OCI-LY7 (cell line): ENCODE results near the gene GNAZ. TPM values are rescaled to one million over a fixed set of nuclear protein-coding genes. Genes with fewer than 3 reads are reported as not detected.

ENCODE experiments used
- BruUV-seq: library from RNA; stranded (reverse); fragments of 400-500 nt; replicated peaks from 2 replicates; lab custom pipeline; 2021; lab: Mats Ljungman, UMichigan
- CTCF ChIA-PET: fragments of 300-600 bp; sonication (Branson Sonifier 250); formaldehyde crosslinking; loops from one replicate; lab custom pipeline; 2022; ENCODE audit warnings: antibody characterized with exemption; ENCODE audit not compliant: unreplicated experiment; lab: Charles Lee
- POLR2A ChIA-PET: fragments of 300-600 bp; sonication (Branson Sonifier 250); formaldehyde crosslinking; loops from one replicate; lab custom pipeline; 2022; ENCODE audit warnings: antibody characterized with exemption; lab: Charles Lee
- DNase-seq: peaks from one replicate; pipeline ENCODE4 v3.0.0-alpha.2; 2015; ENCODE audit warnings: low spot score
- H2AFZ ChIP-seq: fragments of 200-600 bp; sonication (generic), shearing (Covaris generic); 2 replicates; pipeline ENCODE4 v1.6.1; 2014; ENCODE audit warnings: mild to moderate bottlenecking, antibody characterized with exemption, low read length, moderate library complexity
- H3K27ac ChIP-seq: fragments of 200-600 bp; sonication (generic); 2 replicates; pipeline ENCODE4 v1.5.1; 2014; ENCODE audit warnings: mixed run types, low read depth, mild to moderate bottlenecking, moderate library complexity, low read length, inconsistent platforms; ENCODE audit not compliant: poor library complexity, severe bottlenecking
- H3K36me3 ChIP-seq: fragments of 200-600 bp; sonication (generic); 2 replicates; pipeline ENCODE4 v1.6.1; 2014; ENCODE audit warnings: mild to moderate bottlenecking, antibody characterized with exemption, low read length, moderate library complexity, mixed read lengths; ENCODE audit not compliant: insufficient read depth
- H3K4me1 ChIP-seq: fragments of 200-600 bp; sonication (generic); 2 replicates; pipeline ENCODE4 v1.5.1; 2014; ENCODE audit warnings: mild to moderate bottlenecking, low read length; ENCODE audit not compliant: insufficient read depth, poor library complexity, severe bottlenecking
- H3K4me2 ChIP-seq: fragments of 200-600 bp; sonication (generic); 2 replicates; pipeline ENCODE4 v1.6.1; 2014; ENCODE audit warnings: mild to moderate bottlenecking, low read length
- H3K4me3 ChIP-seq: fragments of 200-600 bp; sonication (generic); 2 replicates; pipeline ENCODE4 v1.5.1; 2014; ENCODE audit warnings: mild to moderate bottlenecking, low read depth, low read length; ENCODE audit not compliant: poor library complexity, severe bottlenecking
- H3K79me2 ChIP-seq: fragments of 200-600 bp; sonication (generic); 2 replicates; pipeline ENCODE4 v1.6.1; 2016; ENCODE audit warnings: low read depth, mild to moderate bottlenecking, low read length, moderate library complexity, mixed read lengths; ENCODE audit not compliant: insufficient read depth
- H3K9me2 ChIP-seq: fragments of 200-600 bp; sonication (generic); 2 replicates; pipeline ENCODE4 v1.6.1; 2016; ENCODE audit warnings: mild to moderate bottlenecking, low read length, mixed read lengths; ENCODE audit not compliant: insufficient read depth
- H3K9me3 ChIP-seq: fragments of 200-600 bp; sonication (generic); 2 replicates; pipeline ENCODE4 v1.6.1; 2014; ENCODE audit warnings: mild to moderate bottlenecking, mixed run types, low read length, mixed read lengths
- H4K20me1 ChIP-seq: fragments of 200-600 bp; sonication (generic); 2 replicates; pipeline ENCODE4 v1.6.1; 2014; ENCODE audit warnings: mild to moderate bottlenecking, antibody characterized with exemption, low read length, moderate library complexity, mixed read lengths; ENCODE audit not compliant: insufficient read depth
- EZH2phosphoT487 ChIP-seq: fragments of 200-600 bp; sonication (generic); IDR thresholded peaks from 2 replicates; pipeline ENCODE4 v1.6.1; 2018; ENCODE audit warnings: low read depth, borderline replicate concordance, mild to moderate bottlenecking, mixed run types, antibody characterized with exemption, low read length, moderate library complexity, mixed read lengths
- intact Hi-C: fragments of 100-400 bp; cut with micrococcal nuclease; formaldehyde crosslinking; loops from one replicate; pipeline ENCODE4 v1.10.0; 2022; ENCODE audit not compliant: unreplicated experiment
- total RNA-seq, 2 experiments: library from RNA; depleted of rRNA in 1 of 2; stranded (reverse); fragments of >200 nt in 1 of 2; shearing (Covaris generic) in 1 of 2; gene quantifications; 2 replicates each; pipeline ENCODE4 v1.2.3, GENCODE V29; 2014 to 2022
- TF ChIP-seq, protein P1 (sequence below): fragments of 200-600 bp; sonication (generic); conservative IDR thresholded peaks from 2 replicates; pipeline ENCODE4 v1.5.1; 2014; ENCODE audit warnings: mild to moderate bottlenecking, antibody characterized with exemption, low read length, moderate library complexity, mixed read lengths

Gene GNAZ
- total RNA-seq, 2 experiments from 2014 or later = 38.5 to 46.4 TPM

- no peaks in the 10 kb centered on the region for H3K9me2 ChIP-seq
- H3K9me3 ChIP-seq = no peaks in the 10 kb centered on the region
- H3K4me1 ChIP-seq = peaks cover 17% of the 10 kb centered on the region
- H2AFZ ChIP-seq = no peak overlapping the region
- H4K20me1 ChIP-seq = no peaks in the 10 kb centered on the region
- no peak overlapping the region for H3K4me2 ChIP-seq
- ChIA-PET CTCF (interaction anchor here (3.8 kb wide), 1 partner anchor 170 kb away, joined by 23 read pairs; no protein-coding TSS in a partner anchor), POLR2A (no interaction called here)
- no peaks in the 10 kb centered on the region for H3K79me2 ChIP-seq
- intact Hi-C loops = loop anchor here (5.0 to 10.0 kb wide), 4 partner anchors 92 to 324 kb away; no protein-coding TSS in a partner anchor
- no peak for DNase-seq
- H3K36me3 ChIP-seq = peaks cover 7% of the 10 kb centered on the region; the same call in 1 of the 2 replicates
- no peak overlapping the region for H3K4me3 ChIP-seq
- no peak overlapping the region for H3K27ac ChIP-seq
- TF ChIP-seq, protein P1, sequence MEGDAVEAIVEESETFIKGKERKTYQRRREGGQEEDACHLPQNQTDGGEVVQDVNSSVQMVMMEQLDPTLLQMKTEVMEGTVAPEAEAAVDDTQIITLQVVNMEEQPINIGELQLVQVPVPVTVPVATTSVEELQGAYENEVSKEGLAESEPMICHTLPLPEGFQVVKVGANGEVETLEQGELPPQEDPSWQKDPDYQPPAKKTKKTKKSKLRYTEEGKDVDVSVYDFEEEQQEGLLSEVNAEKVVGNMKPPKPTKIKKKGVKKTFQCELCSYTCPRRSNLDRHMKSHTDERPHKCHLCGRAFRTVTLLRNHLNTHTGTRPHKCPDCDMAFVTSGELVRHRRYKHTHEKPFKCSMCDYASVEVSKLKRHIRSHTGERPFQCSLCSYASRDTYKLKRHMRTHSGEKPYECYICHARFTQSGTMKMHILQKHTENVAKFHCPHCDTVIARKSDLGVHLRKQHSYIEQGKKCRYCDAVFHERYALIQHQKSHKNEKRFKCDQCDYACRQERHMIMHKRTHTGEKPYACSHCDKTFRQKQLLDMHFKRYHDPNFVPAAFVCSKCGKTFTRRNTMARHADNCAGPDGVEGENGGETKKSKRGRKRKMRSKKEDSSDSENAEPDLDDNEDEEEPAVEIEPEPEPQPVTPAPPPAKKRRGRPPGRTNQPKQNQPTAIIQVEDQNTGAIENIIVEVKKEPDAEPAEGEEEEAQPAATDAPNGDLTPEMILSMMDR = no peak
- TF ChIP-seq EZH2phosphoT487 = no peak
- no TSS peak for BruUV-seq
These were observed 58.8 kb downstream of the GNAZ start for GRCh38 chr22:23129149-23129548.

- Histone ChIP-seq H3K79me2 (no peaks in the 10 kb centered on the region), H3K9me3 (no peaks in the 10 kb centered on the region), H2AFZ (no peak overlapping the region), H3K4me1 (peaks cover 20% of the 10 kb centered on the region), H3K27ac (no peak overlapping the region), H3K9me2 (no peaks in the 10 kb centered on the region), H3K4me2 (no peak overlapping the region), H3K36me3 (no peaks in the 10 kb centered on the region), H3K4me3 (no peak overlapping the region), H4K20me1 (no peaks in the 10 kb centered on the region)
- no TSS peak for BruUV-seq
- no peak for DNase-seq
- intact Hi-C loops = no loop called here
- POLR2A ChIA-PET = interaction anchor here (0.6 kb wide), 1 partner anchor 35 kb away, joined by 5 read pairs; no protein-coding TSS in a partner anchor
- no peak for TF ChIP-seq EZH2phosphoT487
- TF ChIP-seq, protein P1 = no peak
- CTCF ChIA-PET = no interaction called here
These were observed 60.4 kb downstream of the GNAZ start for GRCh38 chr22:23130697-23131096.

GRCh38 chr22:23131931-23132330, 61.6 kb downstream of the GNAZ start:
- H3K36me3 ChIP-seq = no peaks in the 10 kb centered on the region
- H3K9me2 ChIP-seq = no peaks in the 10 kb centered on the region
- no peak overlapping the region for H3K27ac ChIP-seq
- POLR2A ChIA-PET = interaction anchor here (1.9 kb wide), 1 partner anchor 12 kb away, joined by 4 read pairs; no protein-coding TSS in a partner anchor
- no peaks in the 10 kb centered on the region for H3K79me2 ChIP-seq
- intact Hi-C loops = no loop called here
- no TSS peak for BruUV-seq
- no peak for DNase-seq
- H4K20me1 ChIP-seq = no peaks in the 10 kb centered on the region
- no peak overlapping the region for H3K4me3 ChIP-seq
- TF ChIP-seq EZH2phosphoT487 = no peak
- TF ChIP-seq, protein P1 = no peak
- H3K9me3 ChIP-seq = no peaks in the 10 kb centered on the region
- H3K4me2 ChIP-seq = no peak overlapping the region
- no peak overlapping the region for H2AFZ ChIP-seq
- peaks cover 25% of the 10 kb centered on the region for H3K4me1 ChIP-seq
- CTCF ChIA-PET = interaction anchor here (2.0 kb wide), 1 partner anchor 172 kb away, joined by 8 read pairs; no protein-coding TSS in a partner anchor
